Gastroesophageal sphincter (tissue), 3 donors: Measurements from ENCODE around the gene FKBP15.

ENCODE experiments used
- CTCF ChIP-seq, 4 experiments: fragments of 200-600 bp in 2 of 4; fragments of 450-650 bp in 2 of 4; sonication (generic) in 1 of 4; IDR thresholded peaks; one replicate each; pipeline ENCODE4 v1.5.1; 2017 to 2019; ENCODE audit warnings: antibody characterized with exemption in 4 of 4, mild to moderate bottlenecking in 2 of 4, moderate library complexity in 2 of 4
- EP300 ChIP-seq: sonication (generic); formaldehyde crosslinking; IDR thresholded peaks from one replicate; pipeline ENCODE4 v1.6.1; 2017; ENCODE audit warnings: antibody characterized with exemption, mild to moderate bottlenecking
- POLR2A ChIP-seq, 2 donors: fragments of 450-650 bp; IDR thresholded peaks; one replicate each; pipeline ENCODE4 v1.6.1; 2017; ENCODE audit warnings: antibody characterized with exemption in 2 of 2, mild to moderate bottlenecking in 2 of 2, moderate library complexity in 1 of 2

DNA sequence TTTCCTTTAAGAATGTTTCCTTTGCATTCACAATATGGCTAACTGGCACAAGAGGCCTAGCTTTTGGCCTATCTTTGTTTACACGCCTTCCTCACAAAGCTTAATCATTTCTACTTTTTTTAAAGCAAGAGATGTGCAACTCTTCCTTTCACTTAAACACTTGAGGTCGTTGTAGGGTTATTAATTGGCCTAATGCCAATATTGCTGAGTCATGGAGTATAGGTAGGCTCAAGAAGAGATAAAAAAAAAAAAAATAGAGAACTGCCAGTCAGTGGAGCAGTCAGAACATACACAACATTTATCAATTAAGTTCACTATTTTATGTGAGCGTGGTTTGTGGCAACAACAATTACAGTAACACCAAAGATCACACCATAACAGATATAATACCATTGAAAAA is 5.9 kb downstream of the FKBP15 start:
- TF ChIP-seq EP300 (no peak), CTCF (IDR thresholded peaks at IDR 0.05) (no peak), POLR2A (IDR thresholded peaks at IDR 0.05) (no peak)
